ENCODE data around the gene LYRM7. TPM values are rescaled to one million over a fixed set of nuclear protein-coding genes. Genes with fewer than 3 reads are reported as not detected.

Gene LYRM7
- total and polyA plus RNA-seq, 10 of the 15 experiments (the other 5 are each of a cell fraction or from before 2014, with no cell fraction given), result 9.2 to 68.8 (median 20.2) TPM

DNA sequence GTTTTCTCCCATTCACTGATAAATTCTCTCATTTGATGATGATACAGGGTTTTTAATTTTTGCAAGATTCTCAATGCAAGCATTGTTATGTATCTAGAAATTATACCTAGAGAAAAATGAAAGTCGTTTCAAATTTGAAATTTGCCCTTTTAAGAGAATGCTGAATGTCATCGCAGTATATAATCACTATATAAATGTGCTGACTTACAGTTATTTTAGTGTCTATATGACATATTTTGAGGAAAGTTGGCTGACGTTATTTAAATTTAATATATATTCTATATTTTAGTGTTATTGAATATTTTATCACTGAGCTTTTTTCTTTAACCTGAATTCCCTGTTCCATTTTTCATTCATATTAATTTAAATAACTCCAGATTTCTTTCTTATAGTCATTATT, 29.8 kb downstream of the LYRM7 start (continued):
- TF ChIP-seq RELB (IDR thresholded peaks at IDR 0.05; ENCODE audit: low read depth), result no peak

- H3K27ac ChIP-seq (ENCODE audit: control insufficient read depth, insufficient read depth), result no peak overlapping the region
- H3K9ac ChIP-seq (ENCODE audit: control insufficient read depth, insufficient read depth, low read length), result no peak overlapping the region
- ATAC-seq (no peak), DNase-seq (ENCODE audit: low read depth, low spot score) (no peak), FAIRE-seq (no peak)
- H2AFZ ChIP-seq (ENCODE audit: control insufficient read depth, low read depth, low read length), result no peak overlapping the region
- no peaks in the 10 kb centered on the region for H3K9me3 ChIP-seq (replicated peaks; ENCODE audit: control insufficient read depth, insufficient read depth, low read length)
- no peaks in the 10 kb centered on the region for H3K27me3 ChIP-seq (replicated peaks in 1 of 2; ENCODE audit: control insufficient read depth in 2 of 2, insufficient read depth in 2 of 2, low read length in 1 of 2)
- RAD21 ChIA-PET (ENCODE audit: unreplicated experiment), result interaction anchor here (1.1 kb wide), 1 partner anchor 60 kb away, joined by 3 read pairs; no protein-coding TSS in a partner anchor
- H3K4me3 ChIP-seq, result no peak overlapping the region
- no TSS peak for BruUV-seq (replicated peaks)
- 94% methylated on average over 2 of the region's 2 CpGs for WGBS (ENCODE audit: insufficient coverage, insufficient replicate concordance, low lambda C conversion rate, missing lambda C conversion rate)
- H3K79me2 ChIP-seq (ENCODE audit: control insufficient read depth, insufficient read depth, low read length), result peaks cover 3% of the 10 kb centered on the region
- no peak overlapping the region for H3K4me2 ChIP-seq (ENCODE audit: control insufficient read depth, insufficient read depth)
- H3K36me3 ChIP-seq (ENCODE audit: control insufficient read depth in 2 of 2, insufficient read depth in 2 of 2, low read length in 1 of 2), result no peaks in the 10 kb centered on the region; a peak in 1 of 4 replicates
- H4K20me1 ChIP-seq (ENCODE audit: control insufficient read depth, insufficient read depth), result no peaks in the 10 kb centered on the region
- SMC1A ChIA-PET (ENCODE audit: uncharacterized antibody, unreplicated experiment), result interaction anchor here (0.9 to 26.7 kb wide), 4 partner anchors 9 to 57 kb away, joined by 3 to 1218 read pairs (median 4); partner anchors contain the start of gene CDC42SE2
- in situ Hi-C loops (cut with MboI), result no loop called here
- intact Hi-C loops (cut with micrococcal nuclease; ENCODE audit: unreplicated experiment), result no loop called here
- H3K4me1 ChIP-seq (ENCODE audit: control insufficient read depth, insufficient read depth, low read length), result peaks cover 6% of the 10 kb centered on the region; the same call in 1 of the 2 replicates
- CTCF ChIA-PET, result no interaction called here
- TF ChIP-seq NR2C2 (IDR thresholded peaks at IDR 0.05; ENCODE audit: borderline replicate concordance, control insufficient read depth, insufficient read length, low read depth) (no peak), HDGF (IDR thresholded peaks at IDR 0.05) (no peak), BCL3 (IDR thresholded peaks at IDR 0.05; ENCODE audit: borderline replicate concordance, insufficient read depth, low read depth, low read length, poor library complexity, severe bottlenecking) (no peak), SPI1 (IDR thresholded peaks at IDR 0.05; ENCODE audit: borderline replicate concordance, insufficient read depth, low read depth, low read length) (no peak), FOXK2 (IDR thresholded peaks at IDR 0.05) (no peak), BMI1 (IDR thresholded peaks at IDR 0.05; ENCODE audit: borderline replicate concordance) (no peak)
- POLR2A ChIA-PET, result no interaction called here
Measured at GRCh38 chr5:131204964-131205363, 34.2 kb downstream of the LYRM7 start.
